Pancreas (tissue), 10 donors: ENCODE data around the gene TTC13. TPM values are rescaled to one million over a fixed set of nuclear protein-coding genes. Genes with fewer than 3 reads are reported as not detected.
A peak's percentile ranks its signal among the peaks of the same experiment; 100 is the strongest.

Experiments used
- ATAC-seq, 4 donors: fragments of 200-7000 bp; cut with Tn5 transposase; one replicate each; pipeline versions ENCODE4 v1.8.0 to v1.9.1; 2020; ENCODE audit warnings: mild to moderate bottlenecking in 4 of 4, moderate library complexity in 4 of 4
- DNase-seq, 6 donors: peaks; one replicate each; pipeline ENCODE4 v3.0.0-alpha.2; 2020
- FAIRE-seq: peaks from 2 replicates; lab custom pipeline; 2012; peaks lifted over from hg19 to GRCh38; lab: Jason Lieb, UNC
- H3K27ac ChIP-seq, 4 donors: fragments of 200-600 bp; sonication (generic); 1 replicate in 3 of 4; 2 replicates in 1 of 4; pipeline versions ENCODE4 v1.5.0 to v1.8.0; 2020
- H3K27me3 ChIP-seq, 4 donors: fragments of 200-600 bp; one replicate each; pipeline ENCODE4 v1.8.0; 2021
- H3K36me3 ChIP-seq, 3 donors: fragments of 200-600 bp; sonication (generic) in 1 of 3; one replicate each; pipeline versions ENCODE4 v1.5.0 to v1.8.0; 2020 to 2021
- H3K4me1 ChIP-seq, 3 donors: fragments of 200-600 bp; one replicate each; pipeline ENCODE4 v1.8.0; 2021
- H3K4me3 ChIP-seq, 4 donors: fragments of 200-600 bp; sonication (generic) in 2 of 4; one replicate each; pipeline versions ENCODE4 v1.5.0 to v1.8.0; 2020 to 2021
- H3K9me3 ChIP-seq, 4 donors: fragments of 200-600 bp; one replicate each; pipeline ENCODE4 v1.8.0; 2021
- WGBS, 2 donors: extraction: QIAGEN DNeasy Blood & Tissue Kit; methylation state at CpG; one replicate each; pipeline ENCODE4 v1.1.7; 2013; 5-methylcytosine and 5-hydroxymethylcytosine counted together
- intact Hi-C, 3 donors: fragments of 100-400 bp; cut with DNase I; formaldehyde crosslinking; loops; one replicate each; pipeline versions ENCODE4 v1.11.1 to v1.14.2; 2022
- polyA plus RNA-seq, 2 donors: library from polyadenylated mRNA; stranded (reverse); fragments of 200-250 nt; gene quantifications; one replicate each; pipeline ENCODE4 v1.2.3, GENCODE V29; 2013
- total RNA-seq, 6 donors: library from RNA; stranded (reverse); fragmentation: NEBNext Ultra II Directional in 4 of 6; extraction: Animal tissue kit (Norgen Biotek cat#: 25700) in 4 of 6; gene quantifications; one replicate each; pipeline versions ENCODE4 v1.2.1 to v1.2.4, GENCODE V29; 2021 to 2023
- TF ChIP-seq, protein P1 (sequence below), 4 donors: fragments of 200-600 bp; sonication (generic) in 3 of 4; IDR thresholded peaks; one replicate each; pipeline versions ENCODE4 v1.5.0 to v1.8.0; 2021; ENCODE audit warnings: antibody characterized with exemption in 4 of 4
- donor health status: healthy with polysubstance abuse.
- donor health status: DM: no; HTN: no; CAD: no; lungs with moderate emphysema.
- donor health status: DM: no; HTN: no; CAD: no.
- donor health status: control.
- donor health status: control.
- donor health status: Bipolar disorder and iron deficiency.
- donor health status: DM: yes; HTN: yes; CAD: no.
- donor health status: DM: no; HTN: no; CAD: no.
- donor health status: DM: no; HTN: no; CAD: no.
- donor health status: DM: yes; HTN: yes; CAD: no.

Gene TTC13
- total and polyA plus RNA-seq, 8 donors: 5.3 to 17.0 (median 8.8) TPM

DNA sequence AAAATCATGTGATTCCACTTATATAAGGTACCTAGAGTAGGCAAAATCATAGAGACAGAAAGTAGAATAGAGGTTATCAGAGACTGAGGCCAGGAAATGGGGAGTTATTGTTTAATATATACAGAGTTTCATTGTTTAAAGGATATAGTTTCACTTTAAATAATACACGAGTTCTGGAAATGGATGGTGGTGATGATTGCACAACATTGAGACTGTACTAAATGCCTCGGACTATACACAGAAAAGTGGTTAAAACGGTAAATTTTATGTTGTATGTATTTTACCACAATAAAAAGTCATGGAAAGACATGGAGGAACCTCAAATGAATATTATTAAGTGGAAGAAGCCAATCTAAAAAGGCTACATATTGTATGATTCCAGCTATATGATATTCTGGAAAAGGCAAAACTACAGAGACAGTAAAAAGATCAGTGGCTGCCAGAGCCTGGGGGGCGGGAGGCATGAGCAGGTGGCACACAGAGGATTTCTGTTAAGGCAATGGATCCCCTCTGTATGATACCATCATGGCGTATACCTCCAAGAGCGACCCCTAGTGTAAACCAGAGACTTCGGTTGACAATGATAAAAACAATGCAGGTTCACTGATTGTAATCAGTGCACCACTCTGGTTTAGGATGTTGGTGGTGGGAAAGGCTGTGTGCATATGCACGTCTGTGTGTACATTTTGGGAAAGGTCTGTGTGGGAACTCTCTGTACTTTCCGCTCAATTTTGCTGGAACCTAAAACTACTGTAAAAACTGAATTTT lies 117.9 kb downstream of the TTC13 start:
- H3K4me1 ChIP-seq: peaks cover 15 to 21% (median 18%) of the 10 kb centered on the region in 3 donors
- no peaks in the 10 kb centered on the region for H3K36me3 ChIP-seq
- DNase-seq (no peak), FAIRE-seq (no peak), ATAC-seq (no peak)
- no peak overlapping the region for H3K27ac ChIP-seq
- TF ChIP-seq, protein P1, sequence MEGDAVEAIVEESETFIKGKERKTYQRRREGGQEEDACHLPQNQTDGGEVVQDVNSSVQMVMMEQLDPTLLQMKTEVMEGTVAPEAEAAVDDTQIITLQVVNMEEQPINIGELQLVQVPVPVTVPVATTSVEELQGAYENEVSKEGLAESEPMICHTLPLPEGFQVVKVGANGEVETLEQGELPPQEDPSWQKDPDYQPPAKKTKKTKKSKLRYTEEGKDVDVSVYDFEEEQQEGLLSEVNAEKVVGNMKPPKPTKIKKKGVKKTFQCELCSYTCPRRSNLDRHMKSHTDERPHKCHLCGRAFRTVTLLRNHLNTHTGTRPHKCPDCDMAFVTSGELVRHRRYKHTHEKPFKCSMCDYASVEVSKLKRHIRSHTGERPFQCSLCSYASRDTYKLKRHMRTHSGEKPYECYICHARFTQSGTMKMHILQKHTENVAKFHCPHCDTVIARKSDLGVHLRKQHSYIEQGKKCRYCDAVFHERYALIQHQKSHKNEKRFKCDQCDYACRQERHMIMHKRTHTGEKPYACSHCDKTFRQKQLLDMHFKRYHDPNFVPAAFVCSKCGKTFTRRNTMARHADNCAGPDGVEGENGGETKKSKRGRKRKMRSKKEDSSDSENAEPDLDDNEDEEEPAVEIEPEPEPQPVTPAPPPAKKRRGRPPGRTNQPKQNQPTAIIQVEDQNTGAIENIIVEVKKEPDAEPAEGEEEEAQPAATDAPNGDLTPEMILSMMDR (IDR thresholded peaks at IDR 0.05): no peak
- H3K4me3 ChIP-seq: no peak overlapping the region
- H3K9me3 ChIP-seq: no peaks in the 10 kb centered on the region
- intact Hi-C loops: no loop called here
- 92% methylated on average over 9 of the region's 9 CpGs for WGBS, 2 donors
- no peaks in the 10 kb centered on the region for H3K27me3 ChIP-seq

- Histone ChIP-seq H3K27me3 (no peaks in the 10 kb centered on the region), H3K4me3 (no peak overlapping the region), H3K4me1 (peaks cover 13 to 14% (median 14%) of the 10 kb centered on the region in 3 donors), H3K36me3 (peaks cover 0 to 6% (median 0%) of the 10 kb centered on the region in 3 donors), H3K27ac (peak overlapping the region in 2 of 4 donors; percentile 22 to 34), H3K9me3 (no peaks in the 10 kb centered on the region)
- 66 to 68% methylated on average over 12 of the region's 12 CpGs for WGBS, 2 donors
- DNase-seq: no peak
- FAIRE-seq: no peak
- no peak for ATAC-seq
- intact Hi-C loops: no loop called here
- TF ChIP-seq, protein P1 (IDR thresholded peaks at IDR 0.05): no peak
Measured at GRCh38 chr1:230858918-230859729, 119.5 kb downstream of the TTC13 start.

- DNase-seq (no peak), FAIRE-seq (no peak), ATAC-seq (peak in 3 of 4 donors; percentile 41 to 60 (median 46))
- Histone ChIP-seq H3K27ac (peak overlapping the region in 3 of 4 donors; percentile 22 to 38 (median 34)), H3K9me3 (no peaks in the 10 kb centered on the region), H3K4me1 (peaks cover 5 to 6% (median 6%) of the 10 kb centered on the region in 3 donors), H3K4me3 (no peak overlapping the region), H3K36me3 (peaks cover 0 to 6% (median 0%) of the 10 kb centered on the region in 3 donors), H3K27me3 (no peaks in the 10 kb centered on the region)
- WGBS, 2 donors: 65 to 69% methylated on average over 7 of the region's 7 CpGs
- intact Hi-C loops: no loop called here
- TF ChIP-seq, protein P1 (IDR thresholded peaks at IDR 0.05): no peak
Measured at GRCh38 chr1:230858236-230858820, 120.3 kb downstream of the TTC13 start.

DNA sequence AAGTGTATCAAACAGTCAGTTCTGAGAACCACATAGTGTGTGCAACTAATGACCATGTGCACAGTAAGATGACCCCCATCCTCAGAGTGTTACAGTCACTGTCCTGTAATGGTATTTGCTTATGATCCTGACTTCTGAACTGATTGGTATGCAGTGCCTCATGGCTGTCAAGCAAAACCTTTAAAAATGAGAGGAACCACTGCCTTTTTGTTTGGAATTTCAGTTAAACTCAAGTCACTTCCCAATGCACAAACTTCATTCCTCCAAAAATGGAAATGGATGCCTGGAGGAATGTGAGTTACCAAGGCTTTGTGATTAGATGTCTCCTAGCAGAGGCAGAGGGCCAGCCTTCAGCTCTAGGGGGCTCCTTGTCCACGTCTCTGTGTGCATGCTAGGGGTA lies 120.8 kb downstream of the TTC13 start:
- WGBS, 2 donors: 54 to 75% methylated on average over 1 of the region's 1 CpG
- no peak for FAIRE-seq
- ATAC-seq: peak in 1 of 4 donors; percentile 15

More for the DNA sequence above, 120.8 kb downstream of the TTC13 start:
- H3K27me3 ChIP-seq: no peaks in the 10 kb centered on the region
- H3K9me3 ChIP-seq: no peaks in the 10 kb centered on the region
- intact Hi-C loops: no loop called here
- TF ChIP-seq, protein P1 (IDR thresholded peaks at IDR 0.05): no peak
- peaks cover 0 to 7% (median 0%) of the 10 kb centered on the region in 3 donors for H3K36me3 ChIP-seq
- DNase-seq: no peak
- peak overlapping the region in 3 of 4 donors; percentile 22 to 38 (median 34) for H3K27ac ChIP-seq
- H3K4me1 ChIP-seq: peaks cover 1 to 5% (median 1%) of the 10 kb centered on the region in 3 donors
- no peak overlapping the region for H3K4me3 ChIP-seq
